ENCODE measurements around the gene FOXP2. TPM values are rescaled to one million over a fixed set of nuclear protein-coding genes. Genes with fewer than 3 reads are reported as not detected.
A peak's percentile ranks its signal among the peaks of the same experiment; 100 is the strongest.
"Not testable (repeated sequence)": the region's sequence is repeated elsewhere in the genome, so short reads cannot be mapped to it uniquely, and the experiment has no call there.

FOXP2 gene
- total RNA-seq, 1 donor from 2014 or later = 11.0 TPM

- Histone ChIP-seq H3K27me3 (no peaks in the 10 kb centered on the region), H3K4me3 (peak overlapping the region in 1 of 2 donors; percentile 19)
- intact Hi-C loops (cut with DNase I) = no loop called here
These were observed 88.0 kb downstream of the FOXP2 start for GRCh38 chr7:114502454-114503254.

GRCh38 chr7:114504586-114504985 lies 90.0 kb downstream of the FOXP2 start:
- H3K27me3 ChIP-seq = no peaks in the 10 kb centered on the region
- H3K9me3 ChIP-seq = no peaks in the 10 kb centered on the region
- intact Hi-C loops (cut with DNase I) = no loop called here
- no peaks in the 10 kb centered on the region for H3K36me3 ChIP-seq
- H3K4me3 ChIP-seq = no peak overlapping the region
- peaks cover 0 to 3% of the 10 kb centered on the region in 2 donors for H3K4me1 ChIP-seq
- H3K27ac ChIP-seq = no peak overlapping the region
- no peak for DNase-seq (ENCODE audit: low spot score in 2 of 2)
- TF ChIP-seq CTCF (IDR thresholded peaks at IDR 0.05) = no peak

More at GRCh38 chr7:114502454-114503254, 88.0 kb downstream of the FOXP2 start:
- Histone ChIP-seq H3K9me3 (no peaks in the 10 kb centered on the region), H3K4me1 (peaks cover 0 to 1% of the 10 kb centered on the region in 2 donors), H3K36me3 (no peaks in the 10 kb centered on the region), H3K27ac (no peak overlapping the region)
- DNase-seq (ENCODE audit: low spot score in 2 of 2) = no peak
- no peak for TF ChIP-seq CTCF (IDR thresholded peaks at IDR 0.05)

DNA sequence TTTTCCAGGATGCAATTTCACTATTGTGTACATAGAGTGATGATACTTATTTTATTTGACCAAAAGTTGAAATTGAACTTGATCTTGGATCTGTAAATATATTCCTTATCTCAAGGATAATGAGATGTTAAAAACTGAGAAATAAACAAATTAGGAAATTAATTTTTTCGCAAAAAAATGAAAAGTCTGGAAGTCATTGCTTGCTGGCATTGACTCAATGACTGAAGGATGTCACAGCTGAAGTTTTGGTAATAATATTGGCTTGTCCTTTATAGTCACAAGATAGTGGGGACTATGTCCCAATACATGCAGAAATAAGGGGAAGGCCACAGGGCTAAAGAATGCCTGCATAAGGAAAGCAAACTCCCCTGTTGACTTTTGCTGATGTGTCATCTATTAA lies 92.8 kb downstream of the FOXP2 start:
- Histone ChIP-seq H3K27ac (no peak overlapping the region), H3K4me1 (peaks cover 0 to 3% of the 10 kb centered on the region in 2 donors), H3K27me3 (no peaks in the 10 kb centered on the region), H3K9me3 (no peaks in the 10 kb centered on the region), H3K4me3 (no peak overlapping the region), H3K36me3 (no peaks in the 10 kb centered on the region)
- no peak for DNase-seq (ENCODE audit: low spot score in 2 of 2)
- intact Hi-C loops (cut with DNase I) = no loop called here
- TF ChIP-seq CTCF (IDR thresholded peaks at IDR 0.05) = no peak

GRCh38 chr7:114508086-114508485 lies 93.5 kb downstream of the FOXP2 start:
- Histone ChIP-seq H3K4me3 (no peak overlapping the region), H3K27me3 (no peaks in the 10 kb centered on the region), H3K9me3 (no peaks in the 10 kb centered on the region), H3K36me3 (no peaks in the 10 kb centered on the region), H3K4me1 (peaks cover 0 to 3% of the 10 kb centered on the region in 2 donors), H3K27ac (no peak overlapping the region)
- DNase-seq (ENCODE audit: low spot score in 2 of 2) = no peak
- intact Hi-C loops (cut with DNase I) = no loop called here
- no peak for TF ChIP-seq CTCF (IDR thresholded peaks at IDR 0.05)

DNA sequence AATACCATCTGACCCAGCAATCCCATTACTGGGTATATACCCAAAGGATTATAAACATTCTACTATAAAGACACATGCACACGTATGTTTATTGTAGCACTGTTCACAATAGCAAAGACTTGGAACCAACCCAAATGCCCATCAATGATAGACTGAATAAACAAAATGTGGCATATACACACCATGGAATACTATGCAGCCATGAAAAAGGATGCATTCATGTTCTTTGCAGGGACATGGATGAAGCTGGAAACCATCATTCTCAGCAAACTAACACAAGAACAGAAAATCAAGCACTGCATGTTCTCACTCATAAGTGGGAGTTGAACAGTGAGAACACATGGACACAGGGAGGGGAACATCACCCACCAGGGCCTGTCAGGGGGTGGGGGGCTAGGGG lies 96.2 kb downstream of the FOXP2 start:
- H3K36me3 ChIP-seq; H3K4me1 ChIP-seq; intact Hi-C loops (cut with DNase I); H3K9me3 ChIP-seq; H3K27me3 ChIP-seq; H3K27ac ChIP-seq; H3K4me3 ChIP-seq; DNase-seq (ENCODE audit: low spot score in 2 of 2): not testable (repeated sequence)

- intact Hi-C loops (cut with DNase I) = no loop called here
- H3K27me3 ChIP-seq = no peaks in the 10 kb centered on the region
- no peaks in the 10 kb centered on the region for H3K4me1 ChIP-seq
- peak overlapping the region in 1 of 2 donors; percentile 2 for H3K27ac ChIP-seq
- H3K9me3 ChIP-seq = no peaks in the 10 kb centered on the region
- no peak for TF ChIP-seq CTCF (IDR thresholded peaks at IDR 0.05)
- DNase-seq (ENCODE audit: low spot score in 2 of 2) = no peak
- no peak overlapping the region for H3K4me3 ChIP-seq
- no peaks in the 10 kb centered on the region for H3K36me3 ChIP-seq
These were observed 104.6 kb downstream of the FOXP2 start for GRCh38 chr7:114519240-114519639.

Data from ascending aorta (tissue), 2 donors.